ENCODE results near the gene HOXA13. TPM values are rescaled to one million over a fixed set of nuclear protein-coding genes. Genes with fewer than 3 reads are reported as not detected.

HOXA13 gene
- total RNA-seq, 3 donors from 2014 or later = 28.0 to 54.3 (median 42.2) TPM

- no peaks in the 10 kb centered on the region for H3K36me3 ChIP-seq (ENCODE audit: low read depth)
- ATAC-seq (no peak), DNase-seq (peak in 2 of 3 donors; percentile 26 to 57)
- peaks cover 13% of the 10 kb centered on the region for H3K4me1 ChIP-seq (ENCODE audit: low read depth)
- H3K4me3 ChIP-seq = peak overlapping the region; percentile 9
- intact Hi-C loops (cut with DNase I, micrococcal nuclease) = no loop called here
- no peaks in the 10 kb centered on the region for H3K9me3 ChIP-seq
- no peak for TF ChIP-seq CTCF (IDR thresholded peaks at IDR 0.05)
Measured at GRCh38 chr7:27202018-27202861, 2.3 kb upstream of the HOXA13 start.

GRCh38 chr7:27201580-27202017 is 1.7 kb upstream of the HOXA13 start:
- no peak for TF ChIP-seq CTCF (IDR thresholded peaks at IDR 0.05)
- DNase-seq = peak in 2 of 3 donors; percentile 55 to 60
- H3K9me3 ChIP-seq = no peaks in the 10 kb centered on the region
- ATAC-seq = no peak
- H3K4me3 ChIP-seq = peak overlapping the region; percentile 30
- no peaks in the 10 kb centered on the region for H3K36me3 ChIP-seq (ENCODE audit: low read depth)
- peaks cover 10% of the 10 kb centered on the region for H3K4me1 ChIP-seq (ENCODE audit: low read depth)
- intact Hi-C loops (cut with DNase I, micrococcal nuclease) = no loop called here

- no peak for TF ChIP-seq CTCF (IDR thresholded peaks at IDR 0.05)
- intact Hi-C loops (cut with DNase I, micrococcal nuclease) = no loop called here
- H3K4me1 ChIP-seq (ENCODE audit: low read depth) = peaks cover 10% of the 10 kb centered on the region
- H3K36me3 ChIP-seq (ENCODE audit: low read depth) = no peaks in the 10 kb centered on the region
- ATAC-seq = peak; percentile 46
- DNase-seq = peak in 2 of 3 donors; percentile 48 to 58
- peak overlapping the region; percentile 30 for H3K4me3 ChIP-seq
- H3K9me3 ChIP-seq = no peaks in the 10 kb centered on the region
Measured at GRCh38 chr7:27200761-27201579, 1.1 kb upstream of the HOXA13 start.

GRCh38 chr7:27198871-27199801 is 755 bp downstream of the HOXA13 start:
- DNase-seq (peak in 2 of 3 donors; percentile 41 to 61), ATAC-seq (peak; percentile 1)
- TF ChIP-seq CTCF (IDR thresholded peaks at IDR 0.05) = no peak
- peaks cover 5% of the 10 kb centered on the region for H3K4me1 ChIP-seq (ENCODE audit: low read depth)
- H3K36me3 ChIP-seq (ENCODE audit: low read depth) = no peaks in the 10 kb centered on the region
- H3K4me3 ChIP-seq = peak overlapping the region; percentile 68
- intact Hi-C loops (cut with DNase I, micrococcal nuclease) = loop anchor here in 1 of 2 donors (10.0 kb wide), 2 partner anchors 726 to 826 kb away; no protein-coding TSS in a partner anchor
- H3K9me3 ChIP-seq = no peaks in the 10 kb centered on the region

Data from mucosa of descending colon (tissue), 3 donors.